ENCODE results near the gene CAMTA1. TPM values are rescaled to one million over a fixed set of nuclear protein-coding genes. Genes with fewer than 3 reads are reported as not detected.

Gene CAMTA1
- total RNA-seq, 1 donor from 2014 or later, result 47.9 TPM

DNA sequence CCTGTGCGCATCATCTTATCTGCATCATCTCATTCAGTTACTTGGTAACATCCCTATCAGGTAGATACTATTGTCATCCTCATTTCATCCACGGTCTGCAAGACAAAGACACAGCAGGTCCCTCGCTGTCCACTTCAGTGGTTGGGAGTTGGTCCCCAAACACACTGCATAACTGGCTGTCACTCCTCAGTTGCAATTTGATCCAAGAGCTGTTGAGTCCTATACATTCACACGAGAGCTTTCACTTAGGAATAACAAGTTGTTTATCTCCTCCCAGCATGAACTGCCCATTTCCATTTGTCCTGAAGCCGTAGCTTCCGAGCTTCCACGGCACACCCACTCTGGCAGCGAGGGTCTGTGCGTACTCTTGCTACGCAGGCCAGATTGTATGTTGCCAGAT is 472.0 kb downstream of the CAMTA1 start:
- no peak for ATAC-seq
- Histone ChIP-seq H3K4me3 (no peak overlapping the region), H3K27me3 (ENCODE audit: low read depth) (peaks cover 7% of the 10 kb centered on the region), H3K9me3 (no peaks in the 10 kb centered on the region), H3K27ac (no peak overlapping the region), H3K4me1 (no peaks in the 10 kb centered on the region), H3K36me3 (no peaks in the 10 kb centered on the region)
- intact Hi-C loops (cut with DNase I), result no loop called here
- no peak for DNase-seq
- TF ChIP-seq, protein P1, sequence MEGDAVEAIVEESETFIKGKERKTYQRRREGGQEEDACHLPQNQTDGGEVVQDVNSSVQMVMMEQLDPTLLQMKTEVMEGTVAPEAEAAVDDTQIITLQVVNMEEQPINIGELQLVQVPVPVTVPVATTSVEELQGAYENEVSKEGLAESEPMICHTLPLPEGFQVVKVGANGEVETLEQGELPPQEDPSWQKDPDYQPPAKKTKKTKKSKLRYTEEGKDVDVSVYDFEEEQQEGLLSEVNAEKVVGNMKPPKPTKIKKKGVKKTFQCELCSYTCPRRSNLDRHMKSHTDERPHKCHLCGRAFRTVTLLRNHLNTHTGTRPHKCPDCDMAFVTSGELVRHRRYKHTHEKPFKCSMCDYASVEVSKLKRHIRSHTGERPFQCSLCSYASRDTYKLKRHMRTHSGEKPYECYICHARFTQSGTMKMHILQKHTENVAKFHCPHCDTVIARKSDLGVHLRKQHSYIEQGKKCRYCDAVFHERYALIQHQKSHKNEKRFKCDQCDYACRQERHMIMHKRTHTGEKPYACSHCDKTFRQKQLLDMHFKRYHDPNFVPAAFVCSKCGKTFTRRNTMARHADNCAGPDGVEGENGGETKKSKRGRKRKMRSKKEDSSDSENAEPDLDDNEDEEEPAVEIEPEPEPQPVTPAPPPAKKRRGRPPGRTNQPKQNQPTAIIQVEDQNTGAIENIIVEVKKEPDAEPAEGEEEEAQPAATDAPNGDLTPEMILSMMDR (IDR thresholded peaks at IDR 0.05), result no peak

DNA sequence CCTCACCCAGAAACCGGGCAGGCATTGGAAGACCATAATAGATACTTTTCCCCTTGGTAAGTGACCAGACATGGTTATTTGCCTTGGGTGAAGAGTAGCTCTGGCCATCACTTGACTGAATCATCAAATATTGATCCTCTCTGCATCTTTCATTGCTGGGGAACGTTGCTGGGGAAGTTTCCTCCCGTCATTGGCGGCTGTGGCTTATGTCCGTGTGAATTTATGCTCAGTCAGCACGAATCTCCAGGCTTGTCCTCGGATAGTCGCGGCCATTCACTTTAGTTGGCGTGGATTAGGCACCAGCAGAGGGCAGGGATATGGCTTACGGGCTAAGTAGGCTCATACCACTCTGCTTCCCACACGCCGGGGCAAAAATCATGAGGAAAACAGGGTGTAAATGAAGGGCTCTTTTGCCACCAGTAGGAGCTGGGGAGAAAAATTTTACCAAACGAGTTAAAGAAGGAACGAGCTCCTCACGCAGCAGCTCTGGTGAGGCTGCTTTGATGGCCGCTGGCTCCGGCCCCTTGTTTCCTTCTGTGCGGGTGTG is 473.4 kb downstream of the CAMTA1 start:
- no peak for ATAC-seq
- TF ChIP-seq, protein P1 (IDR thresholded peaks at IDR 0.05), result no peak

DNA sequence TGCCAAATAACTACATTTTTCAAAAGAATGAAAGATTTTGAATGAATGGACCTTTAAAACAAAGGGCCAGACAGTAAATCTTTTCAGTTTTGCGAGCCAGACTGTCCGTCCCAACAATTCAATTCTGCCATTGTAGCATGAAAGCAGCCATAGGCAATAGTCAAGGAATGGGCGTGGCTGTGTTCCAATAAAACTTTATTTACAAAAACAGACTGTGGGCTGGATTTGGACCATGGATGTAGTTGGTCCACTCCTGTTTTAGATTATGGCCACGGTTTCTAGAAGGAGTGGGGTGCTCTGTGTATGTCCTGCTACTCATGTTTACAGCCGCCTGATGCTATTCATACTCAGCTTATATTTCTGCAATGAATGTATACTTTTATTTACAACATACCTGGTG is 474.7 kb downstream of the CAMTA1 start:
- H3K4me3 ChIP-seq, result no peak overlapping the region
- H3K27me3 ChIP-seq (ENCODE audit: low read depth), result peaks cover 10% of the 10 kb centered on the region
- ATAC-seq, result no peak
- no peak for DNase-seq
- intact Hi-C loops (cut with DNase I), result no loop called here
- no peak overlapping the region for H3K27ac ChIP-seq
- TF ChIP-seq, protein P1 (IDR thresholded peaks at IDR 0.05), result no peak
- no peaks in the 10 kb centered on the region for H3K4me1 ChIP-seq
- H3K36me3 ChIP-seq, result no peaks in the 10 kb centered on the region
- no peaks in the 10 kb centered on the region for H3K9me3 ChIP-seq

More for the DNA sequence above, 473.4 kb downstream of the CAMTA1 start:
- DNase-seq, result no peak
- H3K27me3 ChIP-seq (ENCODE audit: low read depth), result peaks cover 10% of the 10 kb centered on the region
- no peaks in the 10 kb centered on the region for H3K4me1 ChIP-seq
- no peaks in the 10 kb centered on the region for H3K9me3 ChIP-seq
- no peak overlapping the region for H3K27ac ChIP-seq
- H3K4me3 ChIP-seq, result no peak overlapping the region
- intact Hi-C loops (cut with DNase I), result no loop called here
- H3K36me3 ChIP-seq, result no peaks in the 10 kb centered on the region

DNA sequence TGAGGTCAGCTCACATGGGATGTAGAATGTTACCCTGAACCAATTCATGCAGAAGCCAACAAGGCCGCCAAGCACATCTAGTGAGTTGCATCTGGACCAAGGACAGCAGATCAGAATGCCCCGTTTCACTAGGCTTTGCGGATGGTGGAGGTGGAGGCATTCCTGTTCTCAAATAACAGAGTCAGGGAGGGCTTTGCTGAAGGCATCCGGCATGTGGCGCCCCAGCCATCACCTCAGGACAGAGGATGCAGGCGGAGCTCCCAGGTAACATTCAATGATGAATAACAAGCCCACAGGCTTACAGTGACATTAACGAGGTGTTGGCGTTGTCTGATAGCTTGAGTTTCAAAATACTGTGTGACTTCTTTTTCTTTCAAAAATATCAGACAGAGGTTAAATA is 476.2 kb downstream of the CAMTA1 start:
- TF ChIP-seq, protein P1 (IDR thresholded peaks at IDR 0.05), result no peak
- ATAC-seq (no peak), DNase-seq (no peak)
- no peaks in the 10 kb centered on the region for H3K4me1 ChIP-seq
- peaks cover 10% of the 10 kb centered on the region for H3K27me3 ChIP-seq (ENCODE audit: low read depth)
- H3K36me3 ChIP-seq, result no peaks in the 10 kb centered on the region
- no peaks in the 10 kb centered on the region for H3K9me3 ChIP-seq
- H3K4me3 ChIP-seq, result no peak overlapping the region
- H3K27ac ChIP-seq, result no peak overlapping the region
- intact Hi-C loops (cut with DNase I), result no loop called here

DNA sequence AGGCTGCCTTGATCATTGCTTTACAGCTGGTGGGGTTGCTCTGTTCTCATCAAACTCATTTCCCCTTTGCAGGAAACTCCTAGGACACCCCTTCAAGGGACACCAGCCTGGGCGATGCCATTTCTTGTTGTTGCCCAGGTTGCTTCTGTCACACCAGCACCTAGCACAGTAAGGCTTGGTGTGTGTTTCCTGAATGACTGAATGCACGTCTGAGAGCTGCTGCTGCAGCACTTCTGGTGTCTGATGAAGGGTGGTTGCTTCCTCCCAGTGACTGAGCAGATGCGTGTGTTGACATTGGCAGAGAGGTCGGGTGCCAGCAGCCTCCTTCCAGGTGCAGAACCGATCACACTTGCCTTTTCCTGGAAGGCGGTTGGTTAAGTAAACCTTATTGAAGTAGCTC is 477.4 kb downstream of the CAMTA1 start:
- intact Hi-C loops (cut with DNase I), result no loop called here
- H3K4me3 ChIP-seq, result no peak overlapping the region
- no peaks in the 10 kb centered on the region for H3K36me3 ChIP-seq
- no peak overlapping the region for H3K27ac ChIP-seq
- peaks cover 10% of the 10 kb centered on the region for H3K27me3 ChIP-seq (ENCODE audit: low read depth)
- H3K4me1 ChIP-seq, result no peaks in the 10 kb centered on the region
- no peaks in the 10 kb centered on the region for H3K9me3 ChIP-seq
- ATAC-seq, result no peak
- no peak for DNase-seq
- TF ChIP-seq, protein P1 (IDR thresholded peaks at IDR 0.05), result no peak

All from lower lobe of right lung (tissue), 2 donors.